Gastrocnemius medialis (tissue), 4 donors: ENCODE results near the gene ARHGAP40. TPM values are rescaled to one million over a fixed set of nuclear protein-coding genes. Genes with fewer than 3 reads are reported as not detected.

Source experiments
- ATAC-seq, 2 donors: fragments of 150-250 bp; one replicate each; pipeline ENCODE4 v1.9.1; 2016
- DNase-seq, 2 donors: peaks; one replicate each; pipeline ENCODE4 v3.0.0-alpha.2; 2019
- H3K27ac ChIP-seq, 4 donors: fragments of 200-600 bp; sonication (generic); 1 replicate in 1 of 4; 2 replicates in 3 of 4; pipeline ENCODE4 v1.5.1; 2016 to 2018; ENCODE audit warnings: mild to moderate bottlenecking in 2 of 4, moderate library complexity in 1 of 4
- H3K27me3 ChIP-seq, 3 donors: fragments of 200-600 bp; sonication (generic) in 2 of 3; 1 replicate in 1 of 3; 2 replicates in 2 of 3; pipeline versions ENCODE4 v1.5.1 to v1.6.0; 2016 to 2019; ENCODE audit warnings: mild to moderate bottlenecking in 1 of 3, moderate library complexity in 1 of 3
- H3K36me3 ChIP-seq, 2 donors: fragments of 200-600 bp; sonication (generic) in 1 of 2; one replicate each; pipeline ENCODE4 v1.5.1; 2017 to 2018
- H3K4me1 ChIP-seq, 2 donors: fragments of 200-600 bp; sonication (generic) in 1 of 2; one replicate each; pipeline ENCODE4 v1.5.1; 2016 to 2017; ENCODE audit warnings: mild to moderate bottlenecking in 2 of 2
- H3K4me3 ChIP-seq, 4 donors: fragments of 200-600 bp; sonication (generic) in 3 of 4; 1 replicate in 1 of 4; 2 replicates in 3 of 4; pipeline ENCODE4 v1.5.1; 2016 to 2019; ENCODE audit warnings: mild to moderate bottlenecking in 2 of 4
- H3K9me3 ChIP-seq, 3 donors: fragments of 200-600 bp; sonication (generic) in 2 of 3; 1 replicate in 1 of 3; 2 replicates in 2 of 3; pipeline ENCODE4 v1.5.1; 2016 to 2019
- CTCF ChIP-seq, 5 experiments: fragments of 450-650 bp in 3 of 5; fragments of 200-600 bp in 2 of 5; sonication (generic) in 2 of 5; IDR thresholded peaks in 4 of 5; conservative IDR thresholded peaks in 1 of 5; 1 replicate in 4 of 5; 2 replicates in 1 of 5; pipeline ENCODE4 v1.5.1; 2016 to 2019; ENCODE audit warnings: antibody characterized with exemption in 5 of 5, mild to moderate bottlenecking in 3 of 5, moderate library complexity in 3 of 5
- POLR2A ChIP-seq, 2 donors: fragments of 450-650 bp; IDR thresholded peaks; one replicate each; pipeline ENCODE4 v1.6.1; 2017; ENCODE audit warnings: antibody characterized with exemption in 2 of 2, mild to moderate bottlenecking in 2 of 2, moderate library complexity in 2 of 2
- in situ Hi-C, 4 donors: fragments of 200-750 bp; cut with MboI; loops; one replicate each; pipeline versions ENCODE4 v1.15.0 to v1.8.0; 2017; ENCODE audit warnings: low sequenced_read_pairs in 4 of 4
- intact Hi-C: fragments of 100-400 bp; cut with DNase I; formaldehyde crosslinking; loops from one replicate; pipeline ENCODE4 v1.15.1; 2023; ENCODE audit warnings: low total_unique reads
- total RNA-seq, 4 donors: library from RNA; depleted of rRNA; stranded (reverse); fragments of >200 nt; gene quantifications; one replicate each; pipeline versions ENCODE4 v1.1.0 to v1.2.3, GENCODE V29; 2016

The ARHGAP40 gene
- total RNA-seq, 4 donors from 2014 or later = not detected

GRCh38 chr20:38663660-38664059 is 62.1 kb downstream of the ARHGAP40 start:
- Histone ChIP-seq H3K27me3 (peaks cover 0 to 7% (median 3%) of the 10 kb centered on the region in 3 donors), H3K4me3 (no peak overlapping the region), H3K4me1 (no peaks in the 10 kb centered on the region), H3K27ac (no peak overlapping the region), H3K9me3 (no peaks in the 10 kb centered on the region), H3K36me3 (no peaks in the 10 kb centered on the region)
- no peak for TF ChIP-seq CTCF (IDR thresholded peaks at IDR 0.05 in 4 of 5, conservative IDR thresholded peaks at IDR 0.05 in 1 of 5)
- TF ChIP-seq POLR2A (IDR thresholded peaks at IDR 0.05) = no peak
- ATAC-seq = no peak
- in situ Hi-C loops = no loop called here
- DNase-seq = no peak
- intact Hi-C loops = no loop called here

GRCh38 chr20:38664284-38664683 is 62.7 kb downstream of the ARHGAP40 start:
- intact Hi-C loops = no loop called here
- no peaks in the 10 kb centered on the region for H3K4me1 ChIP-seq
- TF ChIP-seq POLR2A (IDR thresholded peaks at IDR 0.05) = no peak
- TF ChIP-seq CTCF (IDR thresholded peaks at IDR 0.05 in 4 of 5, conservative IDR thresholded peaks at IDR 0.05 in 1 of 5) = no peak
- DNase-seq (no peak), ATAC-seq (no peak)
- H3K36me3 ChIP-seq = no peaks in the 10 kb centered on the region
- no peaks in the 10 kb centered on the region for H3K9me3 ChIP-seq
- no peak overlapping the region for H3K4me3 ChIP-seq
- no peak overlapping the region for H3K27ac ChIP-seq
- peaks cover 0 to 3% (median 2%) of the 10 kb centered on the region in 3 donors for H3K27me3 ChIP-seq
- in situ Hi-C loops = no loop called here

GRCh38 chr20:38665094-38665493 is 63.5 kb downstream of the ARHGAP40 start:
- intact Hi-C loops (no loop called here), in situ Hi-C loops (no loop called here)
- Histone ChIP-seq H3K4me1 (no peaks in the 10 kb centered on the region), H3K9me3 (no peaks in the 10 kb centered on the region), H3K27me3 (peaks cover 0 to 6% (median 0%) of the 10 kb centered on the region in 3 donors), H3K27ac (no peak overlapping the region), H3K36me3 (no peaks in the 10 kb centered on the region), H3K4me3 (no peak overlapping the region)
- DNase-seq = no peak
- no peak for ATAC-seq
- no peak for TF ChIP-seq CTCF (IDR thresholded peaks at IDR 0.05 in 4 of 5, conservative IDR thresholded peaks at IDR 0.05 in 1 of 5)
- no peak for TF ChIP-seq POLR2A (IDR thresholded peaks at IDR 0.05)

GRCh38 chr20:38665506-38666285 is 64.1 kb downstream of the ARHGAP40 start:
- intact Hi-C loops (no loop called here), in situ Hi-C loops (no loop called here)
- ATAC-seq = no peak
- H3K9me3 ChIP-seq = no peaks in the 10 kb centered on the region
- H3K27ac ChIP-seq = no peak overlapping the region
- H3K4me1 ChIP-seq = no peaks in the 10 kb centered on the region
- H3K36me3 ChIP-seq = no peaks in the 10 kb centered on the region
- H3K27me3 ChIP-seq = peaks cover 0 to 12% (median 0%) of the 10 kb centered on the region in 3 donors
- TF ChIP-seq POLR2A (IDR thresholded peaks at IDR 0.05) (no peak), CTCF (IDR thresholded peaks at IDR 0.05 in 4 of 5, conservative IDR thresholded peaks at IDR 0.05 in 1 of 5) (no peak)
- DNase-seq = no peak
- no peak overlapping the region for H3K4me3 ChIP-seq
